K562 (cell line): Measurements from ENCODE around the gene POLD2.

ENCODE experiments used
- CBX5 ChIP-seq: IDR thresholded peaks from 2 replicates; pipeline ENCODE4 v1.6.1; 2014; ENCODE audit warnings: low read depth, borderline replicate concordance
- GABPB1 ChIP-seq: sonication (generic); formaldehyde crosslinking; IDR thresholded peaks from 2 replicates; pipeline ENCODE4 v1.8.0; 2022; ENCODE audit warnings: mild to moderate bottlenecking, missing genetic modification reagents
- HEY1 ChIP-seq: fragments of 250-450 bp; sonication (Bioruptor Pico); IDR thresholded peaks from 2 replicates; pipeline ENCODE4 v1.5.0; 2020; ENCODE audit warnings: mild to moderate bottlenecking, moderate library complexity, borderline replicate concordance
- POLR2A ChIP-seq: fragments of 450-650 bp; conservative IDR thresholded peaks from 2 replicates; pipeline ENCODE4 v1.6.1; 2016
- TBL1XR1 ChIP-seq, 2 experiments: IDR thresholded peaks; 2 replicates each; pipeline ENCODE4 v1.6.1; 2012; ENCODE audit warnings: improper control_type of control experiment in 2 of 2, low read length in 2 of 2, mild to moderate bottlenecking in 1 of 2
- ZFX ChIP-seq: sonication (generic); formaldehyde crosslinking; IDR thresholded peaks from 2 replicates; pipeline ENCODE4 v1.8.0; 2022; ENCODE audit warnings: mild to moderate bottlenecking, missing genetic modification reagents, moderate library complexity
- ZNF133 ChIP-seq: fragments of 250-450 bp; sonication (Bioruptor Pico); IDR thresholded peaks from 2 replicates; pipeline ENCODE4 v1.4.0; 2020; ENCODE audit warnings: mild to moderate bottlenecking
- ZNF140 ChIP-seq: fragments of 250-450 bp; sonication (Bioruptor Pico); IDR thresholded peaks from 2 replicates; pipeline ENCODE4 v1.8.0; 2021; ENCODE audit warnings: moderate library complexity, mild to moderate bottlenecking, inconsistent platforms
- TF ChIP-seq, protein P1 (sequence below), 3 experiments: IDR thresholded peaks in 2 of 3; conservative IDR thresholded peaks in 1 of 3; 2 replicates each; pipeline ENCODE4 v1.5.1; 2011 to 2012; ENCODE audit warnings: low read length in 3 of 3, mild to moderate bottlenecking in 3 of 3, control low read depth in 2 of 3, improper control_type of control experiment in 1 of 3, inconsistent platforms in 1 of 3, low read depth in 1 of 3, mixed read lengths in 1 of 3, moderate library complexity in 1 of 3; ENCODE audit not compliant: insufficient read depth in 2 of 3
- TF ChIP-seq, protein P2 (sequence below): fragments of 150-350 bp; IDR thresholded peaks from 2 replicates; pipeline ENCODE4 v1.6.1; 2014; ENCODE audit warnings: low read depth, mild to moderate bottlenecking, low read length, borderline replicate concordance

DNA sequence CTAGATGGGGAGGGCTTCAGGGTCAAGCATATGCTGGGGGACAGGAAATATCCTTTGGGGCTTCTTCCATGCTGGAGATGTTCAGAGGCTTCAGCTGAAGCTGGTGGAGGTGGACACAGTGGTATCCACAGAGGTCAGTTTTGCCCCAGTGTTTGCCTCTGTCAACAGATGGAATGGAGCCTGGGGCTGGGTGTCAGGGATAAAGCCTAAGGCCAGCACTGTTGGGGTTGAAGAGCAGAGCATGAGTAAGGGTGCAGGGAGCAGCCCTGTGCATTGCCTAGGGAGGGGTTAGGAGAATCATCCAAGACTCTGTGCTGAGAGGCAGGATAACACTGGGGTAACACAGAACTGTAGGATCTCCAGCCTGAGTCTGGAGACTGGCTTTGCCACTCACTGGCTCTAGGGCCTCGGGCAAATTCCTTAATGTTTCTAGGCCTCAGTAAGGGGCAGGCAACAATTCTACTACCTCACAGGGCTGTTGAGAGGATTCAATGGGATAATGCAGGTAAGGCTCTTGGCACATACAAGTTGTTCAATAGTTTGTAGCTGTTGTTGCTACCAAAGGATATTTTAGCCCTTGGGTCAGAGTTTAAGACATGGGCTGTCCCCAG lies 39.5 kb upstream of the POLD2 start:
- TF ChIP-seq HEY1 (CRISPR knock-in tag) (no peak), TBL1XR1 (IDR thresholded peaks at IDR 0.05; ENCODE audit: low read length in 2 of 2) (no peak), POLR2A (no peak), ZNF133 (CRISPR knock-in tag) (no peak), ZNF140 (CRISPR knock-in tag) (no peak), CBX5 (no peak), GABPB1 (no peak), ZFX (CRISPR knock-in tag) (no peak)
- TF ChIP-seq, protein P1, sequence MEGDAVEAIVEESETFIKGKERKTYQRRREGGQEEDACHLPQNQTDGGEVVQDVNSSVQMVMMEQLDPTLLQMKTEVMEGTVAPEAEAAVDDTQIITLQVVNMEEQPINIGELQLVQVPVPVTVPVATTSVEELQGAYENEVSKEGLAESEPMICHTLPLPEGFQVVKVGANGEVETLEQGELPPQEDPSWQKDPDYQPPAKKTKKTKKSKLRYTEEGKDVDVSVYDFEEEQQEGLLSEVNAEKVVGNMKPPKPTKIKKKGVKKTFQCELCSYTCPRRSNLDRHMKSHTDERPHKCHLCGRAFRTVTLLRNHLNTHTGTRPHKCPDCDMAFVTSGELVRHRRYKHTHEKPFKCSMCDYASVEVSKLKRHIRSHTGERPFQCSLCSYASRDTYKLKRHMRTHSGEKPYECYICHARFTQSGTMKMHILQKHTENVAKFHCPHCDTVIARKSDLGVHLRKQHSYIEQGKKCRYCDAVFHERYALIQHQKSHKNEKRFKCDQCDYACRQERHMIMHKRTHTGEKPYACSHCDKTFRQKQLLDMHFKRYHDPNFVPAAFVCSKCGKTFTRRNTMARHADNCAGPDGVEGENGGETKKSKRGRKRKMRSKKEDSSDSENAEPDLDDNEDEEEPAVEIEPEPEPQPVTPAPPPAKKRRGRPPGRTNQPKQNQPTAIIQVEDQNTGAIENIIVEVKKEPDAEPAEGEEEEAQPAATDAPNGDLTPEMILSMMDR (IDR thresholded peaks at IDR 0.05 in 2 of 3, conservative IDR thresholded peaks at IDR 0.05 in 1 of 3; ENCODE audit: insufficient read depth in 2 of 3, low read depth in 1 of 3, low read length in 3 of 3), result no peak
- TF ChIP-seq, protein P2, sequence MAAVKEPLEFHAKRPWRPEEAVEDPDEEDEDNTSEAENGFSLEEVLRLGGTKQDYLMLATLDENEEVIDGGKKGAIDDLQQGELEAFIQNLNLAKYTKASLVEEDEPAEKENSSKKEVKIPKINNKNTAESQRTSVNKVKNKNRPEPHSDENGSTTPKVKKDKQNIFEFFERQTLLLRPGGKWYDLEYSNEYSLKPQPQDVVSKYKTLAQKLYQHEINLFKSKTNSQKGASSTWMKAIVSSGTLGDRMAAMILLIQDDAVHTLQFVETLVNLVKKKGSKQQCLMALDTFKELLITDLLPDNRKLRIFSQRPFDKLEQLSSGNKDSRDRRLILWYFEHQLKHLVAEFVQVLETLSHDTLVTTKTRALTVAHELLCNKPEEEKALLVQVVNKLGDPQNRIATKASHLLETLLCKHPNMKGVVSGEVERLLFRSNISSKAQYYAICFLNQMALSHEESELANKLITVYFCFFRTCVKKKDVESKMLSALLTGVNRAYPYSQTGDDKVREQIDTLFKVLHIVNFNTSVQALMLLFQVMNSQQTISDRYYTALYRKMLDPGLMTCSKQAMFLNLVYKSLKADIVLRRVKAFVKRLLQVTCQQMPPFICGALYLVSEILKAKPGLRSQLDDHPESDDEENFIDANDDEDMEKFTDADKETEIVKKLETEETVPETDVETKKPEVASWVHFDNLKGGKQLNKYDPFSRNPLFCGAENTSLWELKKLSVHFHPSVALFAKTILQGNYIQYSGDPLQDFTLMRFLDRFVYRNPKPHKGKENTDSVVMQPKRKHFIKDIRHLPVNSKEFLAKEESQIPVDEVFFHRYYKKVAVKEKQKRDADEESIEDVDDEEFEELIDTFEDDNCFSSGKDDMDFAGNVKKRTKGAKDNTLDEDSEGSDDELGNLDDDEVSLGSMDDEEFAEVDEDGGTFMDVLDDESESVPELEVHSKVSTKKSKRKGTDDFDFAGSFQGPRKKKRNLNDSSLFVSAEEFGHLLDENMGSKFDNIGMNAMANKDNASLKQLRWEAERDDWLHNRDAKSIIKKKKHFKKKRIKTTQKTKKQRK, result no peak
